SK-N-SH (cell line): Measurements from ENCODE around the gene P2RY8. TPM values are rescaled to one million over a fixed set of nuclear protein-coding genes. Genes with fewer than 3 reads are reported as not detected.

Experiments used
- CTCF ChIA-PET: fragments of 300-600, 350-600 bp; formaldehyde crosslinking; extraction: SDS; loops from one replicate; lab custom pipeline; 2021; lab: Yijun Ruan, JAX
- POLR2A ChIA-PET: fragments of 350-600 bp; sonication (Branson Sonifier 250); formaldehyde crosslinking; extraction: SDS; loops from one replicate; lab custom pipeline; 2020; ENCODE audit warnings: antibody characterized with exemption, inconsistent platforms; lab: Yijun Ruan, JAX
- DNase-seq: peaks from one replicate; pipeline ENCODE4 v3.0.0; 2012
- H2AFZ ChIP-seq: fragments of 200-600 bp; sonication (generic); 2 replicates; pipeline ENCODE4 v1.8.1; 2016; ENCODE audit warnings: antibody characterized with exemption, mild to moderate bottlenecking, low read depth
- H3F3A ChIP-seq: fragments of 200-600 bp; sonication (generic); replicated peaks from 2 replicates; pipeline ENCODE3; 2016; ENCODE audit warnings: antibody characterized with exemption, mild to moderate bottlenecking; ENCODE audit not compliant: insufficient read depth
- H3K27ac ChIP-seq, 2 experiments: fragments of 200-500 bp in 1 of 2; fragments of 200-600 bp in 1 of 2; sonication (Bioruptor generic) in 1 of 2; sonication (generic), shearing (Covaris generic) in 1 of 2; 2 replicates each; pipeline versions ENCODE4 v1.5.1 to v1.6.1; 2014 to 2016; ENCODE audit warnings: low read depth in 2 of 2, inconsistent platforms in 1 of 2, low read length in 1 of 2, mild to moderate bottlenecking in 1 of 2, mixed read lengths in 1 of 2
- H3K27me3 ChIP-seq: fragments of 200-600 bp; sonication (generic), shearing (Covaris generic); 2 replicates; pipeline ENCODE4 v1.6.1; 2016; ENCODE audit warnings: mixed run types; ENCODE audit not compliant: insufficient read depth
- H3K36me3 ChIP-seq, 2 experiments: fragments of 200-500 bp in 1 of 2; fragments of 200-600 bp in 1 of 2; sonication (Bioruptor generic) in 1 of 2; sonication (generic) in 1 of 2; replicated peaks in 1 of 2; 2 replicates each; pipeline versions ENCODE3 to v1.5.1; 2014 to 2016; ENCODE audit warnings: low read length in 1 of 2, mild to moderate bottlenecking in 1 of 2; ENCODE audit not compliant: insufficient read depth in 2 of 2, control insufficient read depth in 1 of 2
- H3K4me1 ChIP-seq, 2 experiments: fragments of 200-500 bp in 1 of 2; fragments of 200-600 bp in 1 of 2; sonication (Bioruptor generic) in 1 of 2; sonication (generic), shearing (Covaris generic) in 1 of 2; 2 replicates each; pipeline versions ENCODE4 v1.5.1 to v1.6.1; 2014 to 2016; ENCODE audit warnings: low read depth in 1 of 2, low read length in 1 of 2, mixed run types in 1 of 2; ENCODE audit not compliant: insufficient read depth in 2 of 2, control insufficient read depth in 1 of 2
- H3K4me2 ChIP-seq: fragments of 200-600 bp; sonication (generic), shearing (Covaris generic); 2 replicates; pipeline ENCODE4 v1.6.1; 2017; ENCODE audit warnings: mixed run types
- H3K4me3 ChIP-seq, 2 experiments: fragments of 200-500 bp in 1 of 2; fragments of 200-600 bp in 1 of 2; sonication (Bioruptor generic) in 1 of 2; sonication (generic), shearing (Covaris generic) in 1 of 2; 2 replicates each; pipeline versions ENCODE4 v1.5.1 to v1.8.1; 2014 to 2016; ENCODE audit warnings: low read depth in 2 of 2, inconsistent platforms in 1 of 2, low read length in 1 of 2, mild to moderate bottlenecking in 1 of 2, mixed read lengths in 1 of 2, moderate library complexity in 1 of 2
- H3K79me2 ChIP-seq: fragments of 200-600 bp; sonication (generic); 2 replicates; pipeline ENCODE4 v1.8.1; 2017; ENCODE audit warnings: mild to moderate bottlenecking; ENCODE audit not compliant: insufficient read depth
- H3K9ac ChIP-seq: fragments of 200-600 bp; sonication (generic); 2 replicates; pipeline ENCODE4 v1.6.1; 2017; ENCODE audit warnings: mixed run types
- H3K9me2 ChIP-seq: fragments of 200-600 bp; sonication (generic); 2 replicates; pipeline ENCODE4 v1.6.1; 2017; ENCODE audit warnings: mixed run types
- H3K9me3 ChIP-seq: fragments of 200-600 bp; sonication (generic); 2 replicates; pipeline ENCODE4 v1.6.1; 2017; ENCODE audit warnings: mixed run types, mild to moderate bottlenecking, moderate library complexity
- H4K20me1 ChIP-seq: fragments of 200-600 bp; sonication (generic); 2 replicates; pipeline ENCODE4 v1.6.1; 2017; ENCODE audit warnings: mild to moderate bottlenecking, mixed run types; ENCODE audit not compliant: insufficient read depth
- ELF1 ChIP-seq: IDR thresholded peaks from 2 replicates; pipeline ENCODE4 v1.4.0; 2012
- EP300 ChIP-seq, 2 experiments: IDR thresholded peaks; 2 replicates each; pipeline versions ENCODE4 v1.4.0 to v1.6.1; 2012; ENCODE audit warnings: borderline replicate concordance in 1 of 2, low read depth in 1 of 2, low read length in 1 of 2
- FOXM1 ChIP-seq: IDR thresholded peaks from 2 replicates; pipeline ENCODE4 v1.4.0; 2012; ENCODE audit warnings: low read depth, mild to moderate bottlenecking
- IRF3 ChIP-seq: fragments of 150-350 bp; IDR thresholded peaks from 2 replicates; pipeline ENCODE4 v1.6.1; 2016; ENCODE audit warnings: mild to moderate bottlenecking, low read depth, low read length
- MEF2A ChIP-seq: IDR thresholded peaks from 2 replicates; pipeline ENCODE4 v1.4.0; 2012; ENCODE audit warnings: low read depth, borderline replicate concordance
- RAD21 ChIP-seq: IDR thresholded peaks from 2 replicates; pipeline ENCODE4 v1.6.1; 2012; ENCODE audit warnings: mild to moderate bottlenecking, low read length
- RCOR1 ChIP-seq: fragments of 150-350 bp; IDR thresholded peaks from 2 replicates; pipeline ENCODE4 v1.6.1; 2017; ENCODE audit warnings: antibody characterized with exemption, low read length
- REST ChIP-seq: IDR thresholded peaks from 2 replicates; pipeline ENCODE4 v1.6.1; 2012; ENCODE audit warnings: mild to moderate bottlenecking, low read depth, low read length, moderate library complexity
- RFX5 ChIP-seq: IDR thresholded peaks from 2 replicates; pipeline ENCODE4 v1.6.1; 2012; ENCODE audit warnings: mild to moderate bottlenecking, improper control_type of control experiment, low read length
- SMC3 ChIP-seq: IDR thresholded peaks from 2 replicates; pipeline ENCODE4 v1.6.1; 2012; ENCODE audit warnings: low read depth, low read length, improper control_type of control experiment
- TAF1 ChIP-seq: IDR thresholded peaks from 2 replicates; pipeline ENCODE4 v1.6.1; 2012; ENCODE audit warnings: low read depth, mild to moderate bottlenecking, low read length, moderate library complexity, borderline replicate concordance
- USF1 ChIP-seq: IDR thresholded peaks from 2 replicates; pipeline ENCODE4 v1.4.0; 2012; ENCODE audit warnings: low read depth, borderline replicate concordance
- USF2 ChIP-seq: fragments of 150-350 bp; IDR thresholded peaks from 2 replicates; pipeline ENCODE4 v1.6.1; 2017; ENCODE audit warnings: antibody characterized with exemption, low read length, low read depth, borderline replicate concordance
- YY1 ChIP-seq: IDR thresholded peaks from 2 replicates; pipeline ENCODE4 v1.4.0; 2012; ENCODE audit warnings: low read depth, mild to moderate bottlenecking
- ZBTB33 ChIP-seq: IDR thresholded peaks from 2 replicates; pipeline ENCODE4 v1.4.0; 2012; ENCODE audit warnings: low read depth, borderline replicate concordance
- WGBS: methylation state at CpG from one replicate; pipeline ENCODE4 v1.1.6; 2017; ENCODE audit warnings: low lambda C conversion rate; 5-methylcytosine and 5-hydroxymethylcytosine counted together
- polyA plus RNA-seq, 3 experiments: library from polyadenylated mRNA; depleted of rRNA; stranded (reverse); fragments of >200 nt; gene quantifications; 2 replicates each; pipeline ENCODE4 v1.2.3, GENCODE V29; 2012
- TF ChIP-seq, protein P1 (sequence below): fragments of 200-600 bp; sonication (generic); IDR thresholded peaks from 2 replicates; pipeline ENCODE4 v1.6.1; 2017; ENCODE audit warnings: antibody characterized with exemption, mild to moderate bottlenecking, moderate library complexity

Gene P2RY8
- polyA plus RNA-seq, 1 of the 3 experiments (the other 2 are of a cell fraction) = 0.08 TPM

- Histone ChIP-seq H3K36me3 (no peaks in the 10 kb centered on the region), H3K4me3 (no peak overlapping the region), H3F3A (no peaks in the 10 kb centered on the region), H3K4me1 (0 out of 4 replicates have a peak, but pooled peaks cover 0 to 3% of the 10 kb centered on the region in 2 experiments), H3K9ac (no peak overlapping the region), H3K4me2 (no peak overlapping the region), H3K79me2 (no peaks in the 10 kb centered on the region), H3K27ac (no peak overlapping the region), H3K9me3 (no peaks in the 10 kb centered on the region), H2AFZ (no peak overlapping the region), H4K20me1 (no peaks in the 10 kb centered on the region), H3K9me2 (no peaks in the 10 kb centered on the region), H3K27me3 (peaks cover 21% of the 10 kb centered on the region; the same call in 1 of the 2 replicates)
- ChIA-PET POLR2A (no interaction called here), CTCF (no interaction called here)
- TF ChIP-seq YY1 = no peak
- no peak for TF ChIP-seq USF2
- no peak for DNase-seq
- WGBS = 19% methylated on average over 2 of the region's 2 CpGs
Measured at GRCh38 chrX:1472975-1473374, 64.0 kb downstream of the P2RY8 start.

GRCh38 chrX:1468250-1468772 lies 68.7 kb downstream of the P2RY8 start:
- H3K4me2 ChIP-seq = peak overlapping the region; percentile 65
- peaks cover under 1% of the 10 kb centered on the region for H3F3A ChIP-seq
- ChIA-PET CTCF (no interaction called here), POLR2A (no interaction called here)
- no peaks in the 10 kb centered on the region for H3K79me2 ChIP-seq
- H3K36me3 ChIP-seq = no peaks in the 10 kb centered on the region
- no peak overlapping the region for H3K27ac ChIP-seq
- H3K9ac ChIP-seq = no peak overlapping the region
- H4K20me1 ChIP-seq = no peaks in the 10 kb centered on the region
- H3K4me1 ChIP-seq = 0 out of 4 replicates have a peak, but pooled peaks cover 0 to 5% of the 10 kb centered on the region in 2 experiments
- H3K9me2 ChIP-seq = no peaks in the 10 kb centered on the region
- no peak for DNase-seq
- 3% methylated on average over 20 of the region's 20 CpGs for WGBS
- H2AFZ ChIP-seq = 0 out of 2 replicates have a peak overlapping the region, but pooled peaks have one; percentile 41
- no peaks in the 10 kb centered on the region for H3K9me3 ChIP-seq
- H3K4me3 ChIP-seq = no peak overlapping the region; a peak in 1 of 4 replicates
- H3K27me3 ChIP-seq = peaks cover 50% of the 10 kb centered on the region; the same call in 1 of the 2 replicates
- TF ChIP-seq FOXM1 = no peak
- TF ChIP-seq IRF3 = no peak
- no peak for TF ChIP-seq SMC3
- no peak for TF ChIP-seq RAD21
- TF ChIP-seq RCOR1 = no peak
- peak in 1 of 2 experiments; percentile 52; a peak in 1 of 4 replicates for TF ChIP-seq EP300 (IDR thresholded peaks at IDR 0.05; ENCODE audit: borderline replicate concordance in 1 of 2, low read depth in 1 of 2, low read length in 1 of 2)
- no peak for TF ChIP-seq RFX5
- TF ChIP-seq USF1 = no peak
- no peak for TF ChIP-seq ELF1
- TF ChIP-seq ZBTB33 = no peak
- TF ChIP-seq TAF1 = no peak
- TF ChIP-seq MEF2A = no peak
- no peak for TF ChIP-seq REST
- TF ChIP-seq, protein P1, sequence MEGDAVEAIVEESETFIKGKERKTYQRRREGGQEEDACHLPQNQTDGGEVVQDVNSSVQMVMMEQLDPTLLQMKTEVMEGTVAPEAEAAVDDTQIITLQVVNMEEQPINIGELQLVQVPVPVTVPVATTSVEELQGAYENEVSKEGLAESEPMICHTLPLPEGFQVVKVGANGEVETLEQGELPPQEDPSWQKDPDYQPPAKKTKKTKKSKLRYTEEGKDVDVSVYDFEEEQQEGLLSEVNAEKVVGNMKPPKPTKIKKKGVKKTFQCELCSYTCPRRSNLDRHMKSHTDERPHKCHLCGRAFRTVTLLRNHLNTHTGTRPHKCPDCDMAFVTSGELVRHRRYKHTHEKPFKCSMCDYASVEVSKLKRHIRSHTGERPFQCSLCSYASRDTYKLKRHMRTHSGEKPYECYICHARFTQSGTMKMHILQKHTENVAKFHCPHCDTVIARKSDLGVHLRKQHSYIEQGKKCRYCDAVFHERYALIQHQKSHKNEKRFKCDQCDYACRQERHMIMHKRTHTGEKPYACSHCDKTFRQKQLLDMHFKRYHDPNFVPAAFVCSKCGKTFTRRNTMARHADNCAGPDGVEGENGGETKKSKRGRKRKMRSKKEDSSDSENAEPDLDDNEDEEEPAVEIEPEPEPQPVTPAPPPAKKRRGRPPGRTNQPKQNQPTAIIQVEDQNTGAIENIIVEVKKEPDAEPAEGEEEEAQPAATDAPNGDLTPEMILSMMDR = no peak
